CD4-positive, alpha-beta T cell treated with Interleukin-2 at 100 ng/mL for 4 hours (primary cell): Measurements from ENCODE around the gene MTMR12.

ENCODE experiments used
- DNase-seq: peaks from one replicate; pipeline ENCODE4 v3.0.0-alpha.2; 2020; ENCODE audit warnings: low spot score

The MTMR12 gene

DNA sequence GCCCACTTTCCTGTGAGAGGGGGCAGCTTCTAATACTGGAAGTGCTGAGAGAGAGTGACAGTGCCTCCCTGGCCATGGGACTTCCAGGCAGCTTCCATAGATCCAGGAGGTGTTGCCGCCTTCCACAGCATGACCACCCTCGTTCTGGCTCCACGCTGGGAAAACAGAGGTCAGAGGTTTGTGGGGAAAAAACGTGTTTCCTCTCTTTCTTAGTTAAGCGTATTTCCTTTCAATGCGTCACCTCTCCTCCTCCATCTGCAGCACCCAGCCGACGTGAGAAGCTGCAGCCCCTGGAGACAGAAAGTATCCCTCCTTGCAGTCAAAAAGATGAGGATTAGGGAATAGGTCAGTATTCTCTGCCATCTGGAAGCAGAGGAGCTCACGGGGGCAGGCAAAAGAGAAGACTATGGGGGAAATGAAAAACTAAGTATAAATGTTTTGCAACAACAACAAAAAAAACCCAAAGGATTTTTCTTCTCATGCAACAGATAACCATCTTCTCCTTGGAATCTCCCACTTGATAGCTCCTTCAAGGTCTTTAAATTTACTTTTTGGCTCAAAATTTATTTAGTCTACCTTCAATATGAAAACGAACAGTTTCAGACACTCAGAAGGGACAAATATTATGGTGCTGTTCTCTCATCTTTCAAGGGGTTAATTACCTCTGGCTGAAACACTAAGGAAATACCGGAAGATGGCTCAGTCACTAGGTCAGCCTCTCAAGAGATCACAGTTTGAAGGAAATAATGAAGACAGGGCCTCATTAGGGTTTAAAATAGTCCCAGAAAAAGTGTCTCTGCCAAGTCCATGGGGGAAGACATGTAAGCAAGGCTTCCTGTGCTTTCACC, 38.0 kb downstream of the MTMR12 start:
- no peak for DNase-seq

DNA sequence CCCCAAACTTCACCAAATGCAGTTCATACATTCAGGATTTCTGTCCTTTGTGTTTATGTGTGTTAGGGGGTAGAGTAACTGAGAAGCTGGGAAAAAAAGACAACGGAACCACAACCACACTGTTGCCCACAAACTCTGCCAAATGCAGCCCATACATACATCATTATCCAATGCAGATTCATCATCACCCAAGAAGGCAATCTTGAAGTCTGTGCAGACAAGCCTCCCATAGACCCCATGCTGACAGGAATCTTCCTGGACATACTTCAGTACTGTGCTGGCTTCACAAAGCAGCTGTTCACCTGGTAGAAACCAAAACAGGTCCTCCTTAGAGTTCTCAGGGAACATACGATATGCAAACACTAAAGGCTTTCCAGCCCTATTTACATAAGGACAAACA, 38.9 kb downstream of the MTMR12 start:
- no peak for DNase-seq

DNA sequence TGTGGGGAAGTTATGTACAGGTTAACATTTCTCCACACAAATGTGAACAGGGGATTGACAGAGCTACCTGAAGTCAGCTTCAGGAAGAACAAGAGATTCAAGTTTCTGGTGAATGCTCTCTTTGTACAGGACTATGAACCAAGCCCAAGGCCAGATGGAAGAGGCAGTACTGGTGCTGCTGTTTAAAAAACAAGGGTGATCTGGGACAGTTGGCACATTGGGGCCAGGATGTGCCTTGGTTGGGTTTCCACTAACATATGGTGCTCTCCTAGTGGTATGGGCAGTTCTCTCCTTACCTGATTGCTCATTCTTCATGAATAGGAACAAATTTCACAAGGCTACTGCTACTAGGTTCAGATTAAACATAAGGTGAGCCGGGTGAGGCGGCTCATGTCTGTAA, 40.0 kb downstream of the MTMR12 start:
- DNase-seq, result no peak

DNA sequence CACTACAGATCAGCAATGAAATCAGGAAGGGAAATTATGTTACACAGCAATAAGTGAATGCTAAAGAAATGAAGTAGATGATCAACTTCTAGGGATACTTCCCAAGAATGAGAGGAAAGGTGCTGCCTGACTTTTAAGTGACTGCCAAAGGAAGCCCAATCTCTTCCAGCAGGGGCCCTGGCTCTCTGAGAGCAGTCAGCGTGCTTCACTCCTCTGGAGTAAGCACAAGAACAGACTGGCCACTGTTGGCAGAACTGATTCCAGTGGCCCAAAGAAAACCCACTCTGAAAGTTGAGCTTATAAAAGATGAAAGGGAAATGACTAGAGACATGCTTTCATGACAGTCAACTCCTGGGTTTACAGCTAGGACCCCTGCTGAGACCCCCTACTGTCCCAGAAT, 41.8 kb downstream of the MTMR12 start:
- DNase-seq, result no peak

DNA sequence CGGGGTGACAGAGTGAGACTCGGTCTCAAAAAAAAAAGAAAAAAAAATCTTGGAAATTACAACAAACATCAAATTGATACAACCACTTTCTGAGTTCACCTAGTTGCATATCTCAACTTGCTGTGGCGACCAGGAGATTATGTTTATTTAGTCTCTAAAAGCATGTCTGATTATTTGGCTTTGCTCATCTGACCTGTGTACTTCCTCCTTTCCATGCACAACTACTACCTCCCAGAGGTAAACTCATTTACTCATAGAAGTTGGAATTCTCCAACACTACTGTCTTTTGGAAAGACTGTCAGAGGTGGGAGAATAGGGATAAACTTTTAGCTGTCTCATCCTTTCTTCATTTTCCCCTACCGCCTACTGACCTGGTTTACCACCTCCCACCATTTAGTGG, 42.6 kb downstream of the MTMR12 start:
- no peak for DNase-seq

GRCh38 chr5:32265902-32266301, 46.8 kb downstream of the MTMR12 start:
- no peak for DNase-seq

DNA sequence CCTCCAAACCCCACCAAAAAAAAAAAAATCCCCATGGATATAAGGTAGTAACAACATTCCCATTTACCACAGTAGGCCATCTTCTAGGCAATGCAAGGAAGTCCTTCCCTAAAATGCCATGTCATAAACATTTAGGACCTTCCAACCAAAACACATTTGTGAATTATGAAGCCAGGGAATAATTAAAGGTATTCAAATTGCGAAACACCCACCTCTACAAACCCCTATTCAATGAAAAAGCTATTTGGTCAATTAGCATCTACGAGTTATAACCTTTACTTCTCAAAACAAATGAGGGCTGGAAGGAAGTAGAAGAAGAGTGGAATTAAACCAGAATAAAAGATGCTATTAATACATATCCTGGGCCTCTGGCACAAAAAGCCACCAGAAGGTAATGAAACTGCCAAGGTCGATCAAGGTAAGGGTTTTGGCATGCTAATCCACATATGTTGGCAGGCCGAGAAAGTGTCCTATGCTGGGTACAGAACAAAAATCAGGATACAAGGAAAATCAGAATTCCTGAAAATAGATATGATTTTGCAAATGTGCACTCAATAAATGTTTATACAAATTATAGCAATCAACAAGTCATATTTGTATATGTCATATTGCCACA, 47.7 kb downstream of the MTMR12 start:
- DNase-seq, result no peak

DNA sequence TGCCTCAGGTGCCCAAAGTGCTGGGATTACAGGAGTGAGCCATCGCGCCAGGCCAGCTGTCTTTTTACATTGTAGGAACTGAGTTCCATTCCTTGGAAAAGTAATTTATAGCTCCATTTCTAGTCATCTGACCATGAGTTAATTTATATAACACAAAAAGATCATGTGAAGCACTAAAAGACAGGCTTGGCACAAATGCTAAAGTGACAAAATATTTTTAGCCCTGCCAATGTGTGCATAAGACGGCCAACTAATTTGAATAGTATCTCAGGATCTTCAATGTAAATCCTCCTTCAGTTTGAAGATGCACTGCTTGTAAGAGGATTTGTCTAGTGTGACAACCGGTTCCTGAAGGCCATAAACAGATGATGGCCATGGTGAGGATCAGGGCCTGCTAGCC, 49.1 kb downstream of the MTMR12 start:
- DNase-seq, result no peak

- no peak for DNase-seq
Measured at GRCh38 chr5:32261198-32261597, 51.5 kb downstream of the MTMR12 start.

- no peak for DNase-seq
Measured at GRCh38 chr5:32259033-32259432, 53.7 kb downstream of the MTMR12 start.

- no peak for DNase-seq
Measured at GRCh38 chr5:32258424-32258823, 54.3 kb downstream of the MTMR12 start.

DNA sequence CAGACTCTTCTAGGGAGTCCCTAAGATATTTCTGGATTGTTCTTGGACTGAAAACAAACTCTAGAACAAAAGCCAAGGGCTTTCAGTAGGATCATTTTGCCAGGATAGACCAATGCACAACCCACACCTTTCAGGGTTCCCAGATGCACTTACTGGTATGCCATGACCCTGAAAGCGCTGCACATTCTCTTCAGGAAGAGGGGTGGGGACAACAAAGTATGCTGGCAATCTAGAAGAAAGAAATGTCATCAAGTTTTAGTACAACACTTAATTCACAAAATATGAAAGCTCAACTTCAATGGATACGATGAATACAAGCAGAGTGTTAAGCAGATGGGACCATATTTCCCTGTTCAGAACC, 57.2 kb downstream of the MTMR12 start:
- no peak for DNase-seq

- no peak for DNase-seq
Measured at GRCh38 chr5:32254881-32255539, 57.7 kb downstream of the MTMR12 start.

- DNase-seq, result no peak
Measured at GRCh38 chr5:32251871-32252458, 60.8 kb downstream of the MTMR12 start.

- DNase-seq, result no peak
Measured at GRCh38 chr5:32249668-32250067, 63.1 kb downstream of the MTMR12 start.

DNA sequence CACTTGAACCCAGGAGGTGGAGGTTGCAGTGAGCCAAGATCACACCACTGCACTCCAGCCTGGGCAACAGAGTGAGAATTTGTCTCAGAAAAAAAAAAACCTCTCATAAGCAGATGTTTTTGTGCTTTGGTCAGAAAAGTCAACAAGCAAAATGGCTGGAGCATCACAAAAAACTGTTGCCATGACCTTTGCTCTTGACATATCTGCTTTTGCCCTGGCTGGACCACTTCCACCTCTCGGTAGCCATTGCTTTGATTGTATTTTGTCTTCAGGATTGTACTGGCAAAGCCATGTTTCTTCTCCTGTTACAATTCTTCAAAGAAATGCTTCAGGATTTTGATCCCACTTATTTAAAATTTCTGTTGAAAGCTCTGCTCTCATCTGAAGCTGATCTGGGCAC, 67.0 kb downstream of the MTMR12 start:
- no peak for DNase-seq

DNA sequence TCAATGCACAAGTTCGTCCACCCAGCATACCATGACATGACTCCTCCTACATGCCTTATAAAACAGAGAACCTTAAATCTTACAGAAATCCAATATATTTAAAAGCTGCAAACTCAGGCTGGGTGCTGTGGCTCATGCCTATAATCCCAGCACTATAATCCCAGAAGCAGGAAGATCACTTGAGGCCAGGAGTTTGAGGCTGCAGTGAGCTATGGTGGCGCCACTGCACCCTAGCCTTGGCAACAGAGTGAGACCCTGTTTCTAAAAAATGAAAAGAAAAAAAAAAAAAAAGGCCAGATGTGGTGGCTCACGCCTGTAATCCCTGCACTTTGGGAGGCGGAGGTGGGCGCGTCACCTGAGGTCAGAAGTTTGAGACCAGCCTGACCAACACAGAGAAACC, 68.7 kb downstream of the MTMR12 start:
- DNase-seq, result no peak

DNA sequence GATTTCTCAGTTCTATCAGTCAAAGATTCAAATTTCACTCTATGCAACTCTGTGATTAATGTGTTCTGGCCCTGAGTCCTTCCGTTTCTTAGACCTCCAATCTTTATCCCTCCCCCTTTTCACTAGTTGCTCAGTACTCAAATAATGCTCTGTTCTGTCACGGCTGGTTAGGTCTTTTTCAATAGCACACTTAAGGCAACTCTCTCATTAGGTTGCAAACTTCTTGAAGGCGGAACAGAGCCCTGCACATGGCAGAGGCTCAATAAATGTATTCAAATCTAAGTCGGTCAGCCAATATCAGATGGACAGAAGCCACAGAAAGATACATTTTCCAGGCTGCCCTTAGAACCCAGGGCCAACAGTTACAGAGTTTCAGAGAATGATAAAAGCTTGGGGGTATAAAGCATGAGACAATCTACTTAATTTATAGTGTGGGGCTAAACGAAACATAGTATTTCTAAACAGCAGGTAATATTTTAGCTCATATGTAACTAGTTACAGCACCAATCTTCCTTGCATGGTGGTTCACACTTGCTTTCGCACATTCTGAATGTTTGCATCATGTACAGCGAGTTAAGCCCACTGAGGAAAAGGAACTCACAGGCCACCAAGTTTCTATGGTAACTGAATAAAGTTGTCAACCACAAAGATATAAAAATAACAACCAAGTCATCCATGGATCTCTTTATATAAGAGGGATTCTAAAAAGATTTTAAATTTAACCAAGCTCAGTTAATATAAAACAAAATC, 71.5 kb downstream of the MTMR12 start:
- peak; percentile 50 for DNase-seq

DNA sequence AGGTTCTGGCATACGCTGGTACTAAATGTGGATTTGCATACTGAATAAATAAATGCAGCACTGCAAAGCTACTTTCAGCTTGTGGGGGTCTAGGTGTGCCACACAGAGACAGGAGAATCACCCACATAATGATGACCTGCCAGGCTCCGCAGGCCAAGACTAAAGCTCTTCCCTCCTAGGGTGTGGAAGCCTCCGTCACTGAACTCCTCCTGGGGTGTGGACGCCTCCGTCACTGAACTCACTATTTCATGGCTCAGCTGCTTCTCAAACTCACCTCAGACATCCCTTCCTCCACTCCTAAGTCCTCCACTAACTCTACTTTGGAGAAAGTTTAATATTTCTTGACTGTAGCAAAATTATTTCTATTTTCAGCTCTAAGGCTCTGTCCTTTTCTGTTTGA, 73.4 kb downstream of the MTMR12 start:
- DNase-seq, result no peak

DNA sequence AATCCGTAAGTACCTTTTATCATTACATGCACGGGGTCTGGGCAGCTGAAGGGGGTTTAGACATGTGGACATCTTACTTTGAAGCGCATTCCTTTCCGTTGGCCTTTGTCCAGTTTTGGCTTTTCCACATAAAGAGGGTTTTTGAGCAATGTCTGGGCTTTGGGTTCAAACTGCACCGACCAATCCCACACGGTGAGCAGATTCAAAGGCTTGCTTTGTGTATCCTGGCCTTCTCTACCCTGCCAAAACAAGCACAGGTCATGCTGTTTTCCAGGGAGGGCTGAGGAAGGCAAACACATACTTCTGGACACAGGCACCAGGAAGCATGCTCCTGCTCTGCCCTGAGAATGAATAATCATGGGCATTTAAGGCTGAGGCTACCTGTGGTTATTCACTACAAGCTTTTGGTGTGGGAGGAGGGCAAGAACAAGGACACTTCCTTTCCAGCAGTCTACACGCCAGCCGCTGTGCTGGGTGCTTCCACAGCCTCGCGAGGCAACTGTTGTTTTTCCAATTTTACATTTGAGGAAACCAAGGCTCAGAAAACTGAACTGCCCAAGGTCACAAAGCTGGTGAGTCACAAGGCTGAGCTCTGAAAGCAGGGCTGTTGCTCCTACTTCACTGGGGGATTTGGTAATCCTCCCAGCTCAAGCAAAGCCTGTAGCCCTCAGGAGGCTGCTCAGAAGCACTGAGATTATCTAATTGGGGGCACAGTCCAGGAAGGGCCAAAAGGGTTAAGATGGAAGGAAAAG, 78.9 kb downstream of the MTMR12 start:
- no peak for DNase-seq

GRCh38 chr5:32233220-32233695, 79.5 kb downstream of the MTMR12 start:
- no peak for DNase-seq
